Measurements from ENCODE around the gene ASIC2.

DNA sequence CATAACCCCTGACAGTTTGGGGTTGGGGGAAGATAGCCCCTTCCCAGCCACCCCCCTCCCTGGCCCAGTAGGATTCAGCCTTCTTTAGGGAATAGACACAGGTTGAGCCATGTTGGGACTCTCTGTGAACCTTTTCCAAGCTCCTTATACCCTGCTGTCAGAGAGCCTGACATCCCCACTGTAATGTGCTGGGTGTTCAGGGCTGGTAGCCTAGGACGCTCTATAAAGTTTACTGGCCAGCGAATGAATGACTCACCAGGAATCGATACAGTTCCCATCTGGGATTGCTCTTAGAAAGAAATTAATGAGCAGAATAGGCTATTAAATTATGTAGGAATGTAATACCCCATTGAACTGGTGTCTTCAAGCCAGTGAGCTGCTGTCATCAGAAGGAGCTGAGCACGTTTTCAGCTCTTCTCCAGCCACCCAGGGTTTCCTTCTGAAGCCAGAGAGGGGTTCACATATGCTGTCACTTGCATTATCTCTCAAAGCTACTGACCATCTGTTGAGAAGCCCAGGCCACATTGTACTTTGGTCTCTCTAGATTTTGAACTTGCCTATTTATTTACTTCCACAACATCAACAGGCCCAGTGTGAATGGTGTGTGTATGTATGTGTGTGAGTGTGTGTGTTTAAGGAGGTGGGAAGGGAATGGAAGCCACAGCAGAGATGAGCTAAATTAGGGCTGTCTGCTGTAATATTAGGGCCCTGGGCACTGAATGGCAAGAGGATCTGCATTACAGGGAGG is 236.5 kb downstream of the ASIC2 start:
- TF ChIP-seq, protein P1, sequence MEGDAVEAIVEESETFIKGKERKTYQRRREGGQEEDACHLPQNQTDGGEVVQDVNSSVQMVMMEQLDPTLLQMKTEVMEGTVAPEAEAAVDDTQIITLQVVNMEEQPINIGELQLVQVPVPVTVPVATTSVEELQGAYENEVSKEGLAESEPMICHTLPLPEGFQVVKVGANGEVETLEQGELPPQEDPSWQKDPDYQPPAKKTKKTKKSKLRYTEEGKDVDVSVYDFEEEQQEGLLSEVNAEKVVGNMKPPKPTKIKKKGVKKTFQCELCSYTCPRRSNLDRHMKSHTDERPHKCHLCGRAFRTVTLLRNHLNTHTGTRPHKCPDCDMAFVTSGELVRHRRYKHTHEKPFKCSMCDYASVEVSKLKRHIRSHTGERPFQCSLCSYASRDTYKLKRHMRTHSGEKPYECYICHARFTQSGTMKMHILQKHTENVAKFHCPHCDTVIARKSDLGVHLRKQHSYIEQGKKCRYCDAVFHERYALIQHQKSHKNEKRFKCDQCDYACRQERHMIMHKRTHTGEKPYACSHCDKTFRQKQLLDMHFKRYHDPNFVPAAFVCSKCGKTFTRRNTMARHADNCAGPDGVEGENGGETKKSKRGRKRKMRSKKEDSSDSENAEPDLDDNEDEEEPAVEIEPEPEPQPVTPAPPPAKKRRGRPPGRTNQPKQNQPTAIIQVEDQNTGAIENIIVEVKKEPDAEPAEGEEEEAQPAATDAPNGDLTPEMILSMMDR (IDR thresholded peaks at IDR 0.05; ENCODE audit: low read length): no peak
- TF ChIP-seq EZH2 (IDR thresholded peaks at IDR 0.05; ENCODE audit: borderline replicate concordance, low read length): no peak

All from OCI-LY1 (cell line).